ENCODE measurements around the gene MOK.

- TF ChIP-seq POLR2A (IDR thresholded peaks at IDR 0.05), result no peak
- no peak for TF ChIP-seq CTCF (IDR thresholded peaks at IDR 0.05)
Observed at GRCh38 chr14:102202944-102203343, 102.0 kb downstream of the MOK start.
